Measurements from ENCODE around the gene CSNK2A1.

DNA sequence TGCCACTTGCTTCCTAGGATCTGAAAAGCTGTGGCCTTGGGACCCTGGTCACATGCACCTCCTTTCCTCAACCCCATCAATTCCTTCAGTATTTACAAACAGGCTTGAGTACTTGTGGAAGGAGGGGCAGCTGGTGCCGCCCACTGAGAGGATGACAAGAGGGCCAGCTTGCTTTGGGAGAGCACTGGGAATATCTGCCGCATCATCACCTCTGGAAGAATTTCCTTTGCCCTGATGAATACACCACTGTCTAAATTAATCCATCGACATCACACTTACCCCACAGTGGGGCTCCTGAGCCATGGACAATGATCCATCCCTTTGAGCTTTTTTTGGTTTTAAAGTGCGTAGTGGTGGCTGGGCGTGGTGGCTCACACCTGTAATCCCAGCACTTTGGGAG, 107.1 kb downstream of the CSNK2A1 start:
- TF ChIP-seq POLR2AphosphoS5 (IDR thresholded peaks at IDR 0.05; ENCODE audit: borderline replicate concordance, low read depth, low read length) (no peak), EZH2 (IDR thresholded peaks at IDR 0.05) (no peak)

All from SK-N-MC (cell line).